ENCODE measurements around the gene SSR2. TPM values are rescaled to one million over a fixed set of nuclear protein-coding genes. Genes with fewer than 3 reads are reported as not detected.

Gene SSR2
- polyA plus RNA-seq, 1 donor (not counting 4 experiments of a cell fraction or from before 2014, with no cell fraction given) = 302 TPM

DNA sequence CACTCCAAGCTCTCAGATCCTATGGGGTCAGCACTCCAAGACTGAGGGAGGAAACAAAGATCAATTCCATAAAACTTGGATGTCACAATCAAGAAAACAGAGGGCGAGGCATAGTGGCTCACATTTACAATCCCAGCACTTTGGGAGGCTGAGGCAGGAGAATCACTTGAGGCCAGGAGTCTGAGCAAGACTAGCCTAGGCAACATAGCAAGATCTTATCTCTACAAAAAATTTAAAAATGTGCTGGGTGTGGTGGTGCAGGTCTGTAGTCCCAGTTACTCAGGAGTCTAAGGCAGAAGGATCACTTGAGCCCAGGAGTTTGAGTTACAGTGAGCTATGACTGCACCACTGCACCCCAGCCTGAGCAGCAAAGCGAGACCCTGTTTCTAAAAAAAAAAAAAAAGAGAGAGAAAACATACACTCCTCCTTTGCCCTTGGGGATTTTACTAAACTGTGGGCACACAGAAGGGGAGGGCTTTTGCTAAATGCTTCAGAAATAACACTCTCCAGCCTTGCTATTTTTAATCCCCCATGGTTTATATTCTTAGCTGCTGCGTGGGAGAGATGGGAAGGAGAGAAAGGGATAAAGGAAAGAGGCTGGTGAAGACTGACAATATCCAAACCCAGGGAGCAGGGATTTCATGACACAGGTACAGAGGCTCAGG lies 60.5 kb downstream of the SSR2 start:
- dilution Hi-C loops (cut with MboI; ENCODE audit: extremely low pct_ligation_motif_present, low sequenced_read_pairs) = no loop called here
- Histone ChIP-seq H3K4me1 (ENCODE audit: control insufficient read depth, extremely low read depth, insufficient read depth, low read length) (peaks cover 26% of the 10 kb centered on the region), H3K9ac (ENCODE audit: control insufficient read depth, extremely low read depth, insufficient read depth, low read length) (peak overlapping the region; percentile 81), H3K9me3 (ENCODE audit: control insufficient read depth, low read depth, low read length) (no peaks in the 10 kb centered on the region), H3K4me3 (ENCODE audit: control insufficient read depth in 2 of 3, extremely low read depth in 1 of 3, insufficient read depth in 2 of 3, low read depth in 1 of 3, low read length in 3 of 3) (no peak overlapping the region), H3K27ac (ENCODE audit: control insufficient read depth, insufficient read depth, low read length) (peak overlapping the region; percentile 98), H3K79me2 (ENCODE audit: control insufficient read depth, insufficient read depth, low read length) (peaks cover 9% of the 10 kb centered on the region), H3K9me1 (ENCODE audit: control insufficient read depth, extremely low read depth, insufficient read depth, low read length) (peaks cover 3% of the 10 kb centered on the region), H3K4me2 (ENCODE audit: control insufficient read depth, extremely low read depth, insufficient read depth, low read depth, low read length) (peak overlapping the region; percentile 36), H4K20me1 (ENCODE audit: control insufficient read depth, extremely low read depth, insufficient read depth, low read length) (no peaks in the 10 kb centered on the region), H3K36me3 (ENCODE audit: control insufficient read depth in 2 of 2, extremely low read depth in 1 of 2, insufficient read depth in 2 of 2, low read length in 2 of 2) (peaks cover 25 to 51% of the 10 kb centered on the region in 2 experiments), H3K27me3 (ENCODE audit: control insufficient read depth, extremely low read depth, insufficient read depth, low read length) (no peaks in the 10 kb centered on the region), H2AFZ (ENCODE audit: control insufficient read depth, low read length) (no peak overlapping the region)
- no peak for FAIRE-seq
- TF ChIP-seq EZH2 (IDR thresholded peaks at IDR 0.05; ENCODE audit: low read length) = no peak
- TF ChIP-seq, protein P1, sequence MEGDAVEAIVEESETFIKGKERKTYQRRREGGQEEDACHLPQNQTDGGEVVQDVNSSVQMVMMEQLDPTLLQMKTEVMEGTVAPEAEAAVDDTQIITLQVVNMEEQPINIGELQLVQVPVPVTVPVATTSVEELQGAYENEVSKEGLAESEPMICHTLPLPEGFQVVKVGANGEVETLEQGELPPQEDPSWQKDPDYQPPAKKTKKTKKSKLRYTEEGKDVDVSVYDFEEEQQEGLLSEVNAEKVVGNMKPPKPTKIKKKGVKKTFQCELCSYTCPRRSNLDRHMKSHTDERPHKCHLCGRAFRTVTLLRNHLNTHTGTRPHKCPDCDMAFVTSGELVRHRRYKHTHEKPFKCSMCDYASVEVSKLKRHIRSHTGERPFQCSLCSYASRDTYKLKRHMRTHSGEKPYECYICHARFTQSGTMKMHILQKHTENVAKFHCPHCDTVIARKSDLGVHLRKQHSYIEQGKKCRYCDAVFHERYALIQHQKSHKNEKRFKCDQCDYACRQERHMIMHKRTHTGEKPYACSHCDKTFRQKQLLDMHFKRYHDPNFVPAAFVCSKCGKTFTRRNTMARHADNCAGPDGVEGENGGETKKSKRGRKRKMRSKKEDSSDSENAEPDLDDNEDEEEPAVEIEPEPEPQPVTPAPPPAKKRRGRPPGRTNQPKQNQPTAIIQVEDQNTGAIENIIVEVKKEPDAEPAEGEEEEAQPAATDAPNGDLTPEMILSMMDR (optimal IDR thresholded peaks at IDR 0.05 in 1 of 3, IDR thresholded peaks at IDR 0.05 in 1 of 3, conservative IDR thresholded peaks at IDR 0.05 in 1 of 3; ENCODE audit: extremely low read depth in 1 of 3, insufficient read depth in 2 of 3, low read length in 3 of 3) = no peak
- no peak for DNase-seq (ENCODE audit: low read depth, low spot score)

Other genes starting within 250 kb of the SSR2 start
- 16.7 to 18.8 TPM (median 18.1 TPM) in 3 replicates for gene GON4L, start 163.7 kb downstream of the SSR2 start, polyA plus RNA-seq
- 0.08 to 0.18 TPM (median 0.13 TPM) in 3 replicates for gene SYT11, start 161.4 kb downstream of the SSR2 start, polyA plus RNA-seq
- 27.1 to 33.5 TPM (median 28.7 TPM) in 3 replicates for gene RIT1, start 109.6 kb downstream of the SSR2 start, polyA plus RNA-seq
- gene KHDC4, start 86.5 kb downstream of the SSR2 start, polyA plus RNA-seq = 31.6 to 61.0 TPM (median 51.3 TPM) in 3 replicates
- gene RXFP4, start 79.3 kb downstream of the SSR2 start, polyA plus RNA-seq = not detected in 3 replicates
- 27.8 to 39.2 TPM (median 38.7 TPM) in 3 replicates for gene ARHGEF2, start 42.4 kb downstream of the SSR2 start, polyA plus RNA-seq
- gene UBQLN4, start 32.8 kb upstream of the SSR2 start, polyA plus RNA-seq = 34.8 to 42.7 TPM (median 35.8 TPM) in 3 replicates
- 67.5 to 98.0 TPM (median 96.0 TPM) in 3 replicates for gene LAMTOR2, start 33.8 kb upstream of the SSR2 start, polyA plus RNA-seq
- gene RAB25, start 40.2 kb upstream of the SSR2 start, polyA plus RNA-seq = 93.4 to 159 TPM (median 106 TPM) in 3 replicates
- 1.1 to 2.0 TPM (median 1.5 TPM) in 3 replicates for gene MEX3A, start 61.5 kb upstream of the SSR2 start, polyA plus RNA-seq
- 368 to 551 TPM (median 444 TPM) in 3 replicates for gene LMNA, start 93.8 kb upstream of the SSR2 start, polyA plus RNA-seq
- gene SEMA4A, start 132.6 kb upstream of the SSR2 start, polyA plus RNA-seq = 5.7 to 11.0 TPM (median 7.9 TPM) in 3 replicates
- gene SLC25A44, start 173.2 kb upstream of the SSR2 start, polyA plus RNA-seq = 24.4 to 36.8 TPM (median 25.3 TPM) in 3 replicates
- 31.9 to 50.8 TPM (median 41.0 TPM) in 3 replicates for gene PMF1, start 192.1 kb upstream of the SSR2 start, polyA plus RNA-seq
- 0.12 to 0.45 TPM (median 0.23 TPM) in 3 replicates for gene BGLAP, start 221.2 kb upstream of the SSR2 start, polyA plus RNA-seq
- 0.78 to 2.2 TPM (median 1.00 TPM) in 3 replicates for gene PAQR6, start 227.1 kb upstream of the SSR2 start, polyA plus RNA-seq